ENCODE data around the gene CILP2. TPM values are rescaled to one million over a fixed set of nuclear protein-coding genes. Genes with fewer than 3 reads are reported as not detected.

CILP2 gene
- total RNA-seq, 2 donors from 2014 or later: 3.6 to 9.9 TPM

- Histone ChIP-seq H3K4me1 (ENCODE audit: control insufficient read depth, insufficient read depth, low read length) (no peaks in the 10 kb centered on the region), H3K27me3 (ENCODE audit: control insufficient read depth, insufficient read depth, low read length, poor library complexity, severe bottlenecking) (no peaks in the 10 kb centered on the region), H3K9me3 (ENCODE audit: control insufficient read depth, low read length) (no peaks in the 10 kb centered on the region), H3K36me3 (ENCODE audit: control insufficient read depth, insufficient read depth, low read length) (peaks cover 9% of the 10 kb centered on the region), H3K4me3 (ENCODE audit: low read length) (no peak overlapping the region), H3K9ac (ENCODE audit: extremely low read depth, low read length, poor library complexity, severe bottlenecking) (no peak overlapping the region), H3K27ac (ENCODE audit: low read depth, low read length) (no peak overlapping the region)
- TF ChIP-seq CTCF (conservative IDR thresholded peaks at IDR 0.05): no peak
- Mint-ChIP-seq H3K36me3 (ENCODE audit: low read depth) (peaks cover 5% of the 10 kb centered on the region), H3K27me3 (ENCODE audit: insufficient read depth) (no peaks in the 10 kb centered on the region), H3K4me3 (no peak overlapping the region), H3K27ac (no peak overlapping the region), H3K4me1 (no peaks in the 10 kb centered on the region), H3K9me3 (no peaks in the 10 kb centered on the region)
- 96 to 98% methylated on average over 17 of the region's 17 CpGs for WGBS, 2 experiments (ENCODE audit: insufficient coverage in 1 of 2, insufficient read length in 1 of 2)
- DNase-seq: no peak
Observed at GRCh38 chr19:19513682-19514081, 24.4 kb upstream of the CILP2 start.

GRCh38 chr19:19514215-19514657, 23.8 kb upstream of the CILP2 start:
- no peaks in the 10 kb centered on the region for H3K9me3 ChIP-seq (ENCODE audit: control insufficient read depth, low read length)
- no peak overlapping the region for H3K9ac ChIP-seq (ENCODE audit: extremely low read depth, low read length, poor library complexity, severe bottlenecking)
- Mint-ChIP-seq H3K4me1 (no peaks in the 10 kb centered on the region), H3K9me3 (no peaks in the 10 kb centered on the region), H3K36me3 (ENCODE audit: low read depth) (peaks cover 7% of the 10 kb centered on the region), H3K27ac (no peak overlapping the region), H3K4me3 (no peak overlapping the region), H3K27me3 (ENCODE audit: insufficient read depth) (no peaks in the 10 kb centered on the region)
- no peak overlapping the region for H3K27ac ChIP-seq (ENCODE audit: low read depth, low read length)
- no peaks in the 10 kb centered on the region for H3K27me3 ChIP-seq (ENCODE audit: control insufficient read depth, insufficient read depth, low read length, poor library complexity, severe bottlenecking)
- H3K4me3 ChIP-seq (ENCODE audit: low read length): no peak overlapping the region
- no peak for TF ChIP-seq CTCF (conservative IDR thresholded peaks at IDR 0.05)
- H3K4me1 ChIP-seq (ENCODE audit: control insufficient read depth, insufficient read depth, low read length): no peaks in the 10 kb centered on the region
- no peak for DNase-seq
- H3K36me3 ChIP-seq (ENCODE audit: control insufficient read depth, insufficient read depth, low read length): peaks cover 10% of the 10 kb centered on the region
- WGBS, 2 experiments (ENCODE audit: insufficient coverage in 1 of 2, insufficient read length in 1 of 2): 97 to 98% methylated on average over 46 of the region's 46 CpGs

- peak within 1 kb of the TSS; percentile 98 for H3K4me3 ChIP-seq (ENCODE audit: low read length)
- peak within 1 kb of the TSS; percentile 96 for H3K27ac Mint-ChIP-seq
- H3K36me3 ChIP-seq (ENCODE audit: control insufficient read depth, insufficient read depth, low read length): peaks cover 19% of the 10 kb centered on the region
- no peak for DNase-seq
- 96 to 98% methylated on average over 62 to 74 of the region's 74 CpGs for WGBS, 2 experiments (ENCODE audit: insufficient coverage in 1 of 2, insufficient read length in 1 of 2)
- H3K4me1 ChIP-seq (ENCODE audit: control insufficient read depth, insufficient read depth, low read length): no peaks in the 10 kb centered on the region
- peak within 1 kb of the TSS; percentile 87 for H3K4me3 Mint-ChIP-seq
- TF ChIP-seq CTCF (conservative IDR thresholded peaks at IDR 0.05): no peak
- no peaks in the 10 kb centered on the region for H3K27me3 Mint-ChIP-seq (ENCODE audit: insufficient read depth)
- no peaks in the 10 kb centered on the region for H3K27me3 ChIP-seq (ENCODE audit: control insufficient read depth, insufficient read depth, low read length, poor library complexity, severe bottlenecking)
- H3K9me3 ChIP-seq (ENCODE audit: control insufficient read depth, low read length): no peaks in the 10 kb centered on the region
- H3K36me3 Mint-ChIP-seq (ENCODE audit: low read depth): peaks cover 15% of the 10 kb centered on the region
- H3K27ac ChIP-seq (ENCODE audit: low read depth, low read length): no peak within 1 kb of the TSS
- no peaks in the 10 kb centered on the region for H3K9me3 Mint-ChIP-seq
- H3K9ac ChIP-seq (ENCODE audit: extremely low read depth, low read length, poor library complexity, severe bottlenecking): peak within 1 kb of the TSS; percentile 79
- no peaks in the 10 kb centered on the region for H3K4me1 Mint-ChIP-seq
Observed at GRCh38 chr19:19514881-19515641, 23.0 kb upstream of the CILP2 start, which contains the start of gene TSSK6. TSSK6 (minus strand) TSS chr19:19515548; CDS start chr19:19515427, 121 bp downstream.

All from endodermal cell (in vitro differentiated cells).